22Rv1 (cell line): ENCODE results near the gene HRH2.

Experiments used
- CTCF ChIP-seq: fragments of 450-650 bp; IDR thresholded peaks from 2 replicates; pipeline ENCODE4 v1.5.1; 2017; ENCODE audit warnings: mild to moderate bottlenecking
- ZFX ChIP-seq: fragments of 450-650 bp; IDR thresholded peaks from 2 replicates; pipeline ENCODE4 v1.6.1; 2017; ENCODE audit warnings: antibody characterized with exemption, borderline replicate concordance

DNA sequence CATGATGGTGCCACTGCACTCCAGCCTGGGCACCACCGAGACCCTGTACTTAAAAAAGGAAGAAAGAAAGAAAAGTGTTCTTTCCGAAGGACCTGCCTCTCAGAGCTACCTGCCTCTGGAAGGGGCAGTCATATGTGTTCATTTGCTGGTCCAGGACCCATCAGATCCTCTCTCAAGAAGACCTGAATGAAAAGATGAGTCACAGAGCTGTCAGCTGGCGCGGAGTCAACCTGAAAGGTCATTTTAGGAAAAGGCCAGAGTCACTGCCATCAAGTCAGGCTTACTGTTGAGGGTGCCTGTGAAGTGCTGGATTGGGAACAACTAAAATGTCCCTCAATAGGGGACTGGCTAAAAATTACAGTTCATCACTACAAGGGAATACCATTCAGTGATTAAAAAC lies 14.9 kb upstream of the HRH2 start:
- TF ChIP-seq CTCF (no peak), ZFX (no peak)
